Measurements from ENCODE around the gene ZNF576.

ZNF576 gene

GRCh38 chr19:43589277-43589676 is 7.1 kb upstream of the ZNF576 start:
- Mint-ChIP-seq H3K4me3 (no peak overlapping the region), H3K27me3 (ENCODE audit: low read depth, poor library complexity) (peaks cover 3% of the 10 kb centered on the region), H3K36me3 (ENCODE audit: low read depth) (peaks cover 62% of the 10 kb centered on the region)

GRCh38 chr19:43589678-43590077 is 6.7 kb upstream of the ZNF576 start:
- Mint-ChIP-seq H3K27me3 (ENCODE audit: low read depth, poor library complexity) (peaks cover 3% of the 10 kb centered on the region), H3K4me3 (no peak overlapping the region), H3K4me1 (peaks cover 10% of the 10 kb centered on the region), H3K27ac (peak overlapping the region; percentile 12), H3K36me3 (ENCODE audit: low read depth) (peaks cover 58% of the 10 kb centered on the region), H3K9me3 (no peaks in the 10 kb centered on the region)
- DNase-seq = no peak
- no peak for TF ChIP-seq CTCF (IDR thresholded peaks at IDR 0.05)

More at GRCh38 chr19:43589277-43589676, 7.1 kb upstream of the ZNF576 start:
- TF ChIP-seq CTCF (IDR thresholded peaks at IDR 0.05) = no peak
- no peak for DNase-seq
- Mint-ChIP-seq H3K4me1 (peaks cover 10% of the 10 kb centered on the region), H3K27ac (peak overlapping the region; percentile 79), H3K9me3 (no peaks in the 10 kb centered on the region)

GRCh38 chr19:43591904-43592772 is 4.3 kb upstream of the ZNF576 start:
- H3K36me3 Mint-ChIP-seq (ENCODE audit: low read depth) = peaks cover 36% of the 10 kb centered on the region
- no peak for TF ChIP-seq CTCF (IDR thresholded peaks at IDR 0.05)
- H3K27me3 Mint-ChIP-seq (ENCODE audit: low read depth, poor library complexity) = no peaks in the 10 kb centered on the region
- DNase-seq = no peak
- H3K4me3 Mint-ChIP-seq = no peak overlapping the region
- H3K4me1 Mint-ChIP-seq = peaks cover 20% of the 10 kb centered on the region
- H3K27ac Mint-ChIP-seq = no peak overlapping the region
- H3K9me3 Mint-ChIP-seq = no peaks in the 10 kb centered on the region

GRCh38 chr19:43592800-43593350 is 3.5 kb upstream of the ZNF576 start:
- Mint-ChIP-seq H3K4me3 (no peak overlapping the region), H3K4me1 (peaks cover 27% of the 10 kb centered on the region), H3K27me3 (ENCODE audit: low read depth, poor library complexity) (no peaks in the 10 kb centered on the region), H3K27ac (no peak overlapping the region), H3K9me3 (no peaks in the 10 kb centered on the region), H3K36me3 (ENCODE audit: low read depth) (peaks cover 36% of the 10 kb centered on the region)
- no peak for DNase-seq
- TF ChIP-seq CTCF (IDR thresholded peaks at IDR 0.05) = no peak

GRCh38 chr19:43594081-43594697 is 2.2 kb upstream of the ZNF576 start:
- Mint-ChIP-seq H3K36me3 (ENCODE audit: low read depth) (peaks cover 30% of the 10 kb centered on the region), H3K27ac (no peak overlapping the region), H3K27me3 (ENCODE audit: low read depth, poor library complexity) (no peaks in the 10 kb centered on the region), H3K9me3 (no peaks in the 10 kb centered on the region), H3K4me3 (peak overlapping the region; percentile 95), H3K4me1 (peaks cover 35% of the 10 kb centered on the region)
- no peak for DNase-seq
- TF ChIP-seq CTCF (IDR thresholded peaks at IDR 0.05) = no peak
